GM12878 (cell line): Measurements from ENCODE around the gene ELMOD3. TPM values are rescaled to one million over a fixed set of nuclear protein-coding genes. Genes with fewer than 3 reads are reported as not detected.

Experiments
- ASH2L ChIP-seq: fragments of 300-600, 200-600 bp; sonication (generic); IDR thresholded peaks from 2 replicates; pipeline ENCODE4 v1.6.1; 2017; ENCODE audit warnings: low read depth, mild to moderate bottlenecking, borderline replicate concordance
- BMI1 ChIP-seq: fragments of 450-650 bp; IDR thresholded peaks from 2 replicates; pipeline ENCODE4 v1.6.1; 2016; ENCODE audit warnings: mild to moderate bottlenecking, moderate library complexity, borderline replicate concordance
- CBX3 ChIP-seq: fragments of 200-600 bp; sonication (generic); IDR thresholded peaks from 2 replicates; pipeline ENCODE4 v1.6.1; 2016; ENCODE audit warnings: low read depth, borderline replicate concordance
- EED ChIP-seq: sonication (generic); IDR thresholded peaks from 2 replicates; pipeline ENCODE4 v1.6.1; 2016; ENCODE audit warnings: antibody characterized with exemption, low read depth
- KLF5 ChIP-seq: fragments of 450-650 bp; IDR thresholded peaks from 2 replicates; pipeline ENCODE4 v1.6.1; 2014; ENCODE audit warnings: mild to moderate bottlenecking; ENCODE audit not compliant: partially characterized antibody
- MEF2A ChIP-seq: IDR thresholded peaks from 2 replicates; pipeline ENCODE4 v1.6.1; 2011; ENCODE audit warnings: low read depth, mild to moderate bottlenecking, low read length, moderate library complexity; ENCODE audit not compliant: insufficient read depth
- MEF2B ChIP-seq: fragments of 450-650 bp; IDR thresholded peaks from 2 replicates; pipeline ENCODE4 v1.6.1; 2018; ENCODE audit warnings: mild to moderate bottlenecking, moderate library complexity; ENCODE audit not compliant: partially characterized antibody, poor library complexity, severe bottlenecking
- NFYB ChIP-seq: IDR thresholded peaks from 2 replicates; pipeline ENCODE4 v1.6.1; 2011; ENCODE audit warnings: low read depth, mild to moderate bottlenecking, low read length, improper control_type of control experiment, moderate library complexity; ENCODE audit not compliant: insufficient read depth
- PAX8 ChIP-seq: fragments of 450-650 bp; IDR thresholded peaks from 2 replicates; pipeline ENCODE4 v1.6.1; 2017; ENCODE audit warnings: mild to moderate bottlenecking, moderate library complexity
- POLR2AphosphoS5 ChIP-seq: IDR thresholded peaks from 2 replicates; pipeline ENCODE4 v1.6.1; 2011; ENCODE audit warnings: mild to moderate bottlenecking, low read length, inconsistent platforms
- RB1 ChIP-seq: fragments of 450-650 bp; formaldehyde crosslinking; IDR thresholded peaks from 2 replicates; pipeline ENCODE4 v1.6.1; 2017; ENCODE audit warnings: mild to moderate bottlenecking, borderline replicate concordance
- RFX5 ChIP-seq: IDR thresholded peaks from 2 replicates; pipeline ENCODE4 v1.6.1; 2011; ENCODE audit warnings: low read depth, low read length, improper control_type of control experiment
- SUZ12 ChIP-seq: fragments of 200-600 bp; sonication (generic); IDR thresholded peaks from one replicate; pipeline ENCODE4 v1.6.1; 2018; ENCODE audit warnings: antibody characterized with exemption, mild to moderate bottlenecking; ENCODE audit not compliant: unreplicated experiment
- TAF1 ChIP-seq: IDR thresholded peaks from 2 replicates; pipeline ENCODE4 v1.6.1; 2011; ENCODE audit warnings: mild to moderate bottlenecking, low read depth, low read length, borderline replicate concordance
- TBL1XR1 ChIP-seq: IDR thresholded peaks from 2 replicates; pipeline ENCODE4 v1.6.1; 2012; ENCODE audit warnings: low read depth, low read length, improper control_type of control experiment
- ZSCAN29 ChIP-seq: fragments of 450-650 bp; IDR thresholded peaks from 2 replicates; pipeline ENCODE4 v1.6.1; 2017; ENCODE audit warnings: mild to moderate bottlenecking, moderate library complexity
- ZZZ3 ChIP-seq: IDR thresholded peaks from 2 replicates; pipeline ENCODE4 v1.6.1; 2011; ENCODE audit warnings: low read depth; ENCODE audit not compliant: control insufficient read depth, insufficient read length
- polyA plus RNA-seq, 11 experiments: library from polyadenylated mRNA; depleted of rRNA in 4 of 11; unstranded in 6 of 11; stranded (reverse) in 5 of 11; fragments of >200 nt; fragmentation: Nextera tagmentation in 4 of 11; fragmentation: Illumina TruSeq in 1 of 11; extraction: Ambion mirVana in 4 of 11; extraction: Trizol in 1 of 11; gene quantifications; 1 replicate in 1 of 11; 2 replicates in 10 of 11; pipeline versions ENCODE4 v1.2.1 to v1.2.3, GENCODE V29; 2011 to 2016; ENCODE audit warnings: inconsistent platforms in 2 of 11, missing spikeins in 2 of 11, low read depth in 1 of 11
- total RNA-seq, 4 experiments: library from RNA; depleted of rRNA in 3 of 4; stranded (reverse); fragments of >200 nt in 3 of 4; fragmentation: Illumina TruSeq in 1 of 4; extraction: Trizol in 1 of 4; gene quantifications; 2 replicates each; pipeline versions ENCODE4 v1.2.1 to v1.2.3, GENCODE V29; 2013 to 2021
- TF ChIP-seq, protein P1 (sequence below), 3 experiments: IDR thresholded peaks in 2 of 3; conservative IDR thresholded peaks in 1 of 3; 2 replicates each; pipeline ENCODE4 v1.5.1; 2011; ENCODE audit warnings: low read depth in 3 of 3, low read length in 3 of 3, mild to moderate bottlenecking in 3 of 3, control low read depth in 2 of 3, moderate library complexity in 2 of 3, inconsistent platforms in 1 of 3, mixed read lengths in 1 of 3; ENCODE audit not compliant: control insufficient read depth in 2 of 3, insufficient read depth in 1 of 3; ENCODE audit errors: extremely low read depth in 1 of 3
- TF ChIP-seq, protein P2 (sequence below): fragments of 450-650 bp; IDR thresholded peaks from 2 replicates; pipeline ENCODE4 v1.6.1; 2017; ENCODE audit warnings: mild to moderate bottlenecking, moderate library complexity
- TF ChIP-seq, protein P3 (sequence below): IDR thresholded peaks from 2 replicates; pipeline ENCODE4 v1.6.1; 2011; ENCODE audit warnings: borderline replicate concordance, low read depth, mild to moderate bottlenecking, moderate library complexity, low read length; ENCODE audit not compliant: insufficient read depth, poor library complexity, severe bottlenecking

The ELMOD3 gene
- total and polyA plus RNA-seq, 10 of the 15 experiments (the other 5 are each of a cell fraction or from before 2014, with no cell fraction given) = 1.2 to 19.1 (median 12.5) TPM

DNA sequence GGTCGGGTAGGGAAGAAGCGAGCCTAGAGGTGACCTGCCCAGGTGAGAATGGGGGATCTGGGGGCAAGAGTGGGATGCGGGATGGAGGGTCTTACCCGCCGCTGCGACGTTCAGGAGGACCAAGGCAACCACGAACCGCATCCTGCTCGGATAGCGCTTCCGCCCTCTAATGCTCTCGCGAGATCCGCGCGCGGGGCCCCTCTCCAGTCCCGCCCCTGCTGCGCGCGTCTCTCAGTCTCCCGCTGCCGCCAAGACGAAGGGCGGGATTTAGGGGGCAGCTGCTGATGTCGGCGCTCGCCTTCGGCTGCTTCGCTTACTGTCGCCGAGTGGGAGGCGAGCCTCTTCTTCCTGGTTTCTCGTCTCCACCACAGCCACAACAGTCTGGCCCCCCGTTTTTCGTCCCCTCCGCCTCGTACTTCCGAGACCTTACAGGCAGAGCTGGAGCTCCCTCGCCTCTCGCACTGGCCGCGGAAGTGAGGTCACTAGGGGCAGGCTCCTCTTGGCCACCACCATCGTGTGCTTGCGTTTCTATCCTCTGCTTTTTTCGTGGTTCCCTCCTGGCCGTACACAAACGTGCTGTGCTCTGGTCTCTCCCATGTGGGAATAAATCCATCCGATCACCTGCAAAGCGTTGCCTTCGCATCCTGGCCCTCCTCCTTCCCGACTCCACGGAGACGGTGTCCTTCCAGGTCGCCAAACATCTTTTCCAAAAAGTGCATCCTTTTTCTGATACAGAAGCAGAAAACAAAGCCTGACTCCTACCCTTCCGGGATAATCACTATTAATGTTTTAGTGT, 26.5 kb upstream of the ELMOD3 start, which contains the start of gene TGOLN2 (continued):
- TF ChIP-seq RFX5 (no peak), EED (no peak; the same call in 1 of the 2 replicates), CBX3 (no peak), RB1 (peak; percentile 97; the same call in 1 of the 2 replicates), SUZ12 (no peak), ZZZ3 (no peak), KLF5 (peak; percentile 71), TAF1 (peak; percentile 89), ASH2L (no peak), PAX8 (0 out of 2 replicates have a peak, but pooled peaks have one; percentile 60), BMI1 (no peak), POLR2AphosphoS5 (peak; percentile 99), MEF2A (peak; percentile 34; the same call in 1 of the 2 replicates), MEF2B (no peak), NFYB (no peak), ZSCAN29 (no peak), TBL1XR1 (0 out of 2 replicates have a peak, but pooled peaks have one; percentile 48)
- TF ChIP-seq, protein P1, sequence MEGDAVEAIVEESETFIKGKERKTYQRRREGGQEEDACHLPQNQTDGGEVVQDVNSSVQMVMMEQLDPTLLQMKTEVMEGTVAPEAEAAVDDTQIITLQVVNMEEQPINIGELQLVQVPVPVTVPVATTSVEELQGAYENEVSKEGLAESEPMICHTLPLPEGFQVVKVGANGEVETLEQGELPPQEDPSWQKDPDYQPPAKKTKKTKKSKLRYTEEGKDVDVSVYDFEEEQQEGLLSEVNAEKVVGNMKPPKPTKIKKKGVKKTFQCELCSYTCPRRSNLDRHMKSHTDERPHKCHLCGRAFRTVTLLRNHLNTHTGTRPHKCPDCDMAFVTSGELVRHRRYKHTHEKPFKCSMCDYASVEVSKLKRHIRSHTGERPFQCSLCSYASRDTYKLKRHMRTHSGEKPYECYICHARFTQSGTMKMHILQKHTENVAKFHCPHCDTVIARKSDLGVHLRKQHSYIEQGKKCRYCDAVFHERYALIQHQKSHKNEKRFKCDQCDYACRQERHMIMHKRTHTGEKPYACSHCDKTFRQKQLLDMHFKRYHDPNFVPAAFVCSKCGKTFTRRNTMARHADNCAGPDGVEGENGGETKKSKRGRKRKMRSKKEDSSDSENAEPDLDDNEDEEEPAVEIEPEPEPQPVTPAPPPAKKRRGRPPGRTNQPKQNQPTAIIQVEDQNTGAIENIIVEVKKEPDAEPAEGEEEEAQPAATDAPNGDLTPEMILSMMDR (IDR thresholded peaks at IDR 0.05 in 2 of 3, conservative IDR thresholded peaks at IDR 0.05 in 1 of 3; ENCODE audit: control insufficient read depth in 2 of 3, extremely low read depth in 1 of 3, insufficient read depth in 1 of 3, low read depth in 3 of 3, low read length in 3 of 3) = no peak
- TF ChIP-seq, protein P2, sequence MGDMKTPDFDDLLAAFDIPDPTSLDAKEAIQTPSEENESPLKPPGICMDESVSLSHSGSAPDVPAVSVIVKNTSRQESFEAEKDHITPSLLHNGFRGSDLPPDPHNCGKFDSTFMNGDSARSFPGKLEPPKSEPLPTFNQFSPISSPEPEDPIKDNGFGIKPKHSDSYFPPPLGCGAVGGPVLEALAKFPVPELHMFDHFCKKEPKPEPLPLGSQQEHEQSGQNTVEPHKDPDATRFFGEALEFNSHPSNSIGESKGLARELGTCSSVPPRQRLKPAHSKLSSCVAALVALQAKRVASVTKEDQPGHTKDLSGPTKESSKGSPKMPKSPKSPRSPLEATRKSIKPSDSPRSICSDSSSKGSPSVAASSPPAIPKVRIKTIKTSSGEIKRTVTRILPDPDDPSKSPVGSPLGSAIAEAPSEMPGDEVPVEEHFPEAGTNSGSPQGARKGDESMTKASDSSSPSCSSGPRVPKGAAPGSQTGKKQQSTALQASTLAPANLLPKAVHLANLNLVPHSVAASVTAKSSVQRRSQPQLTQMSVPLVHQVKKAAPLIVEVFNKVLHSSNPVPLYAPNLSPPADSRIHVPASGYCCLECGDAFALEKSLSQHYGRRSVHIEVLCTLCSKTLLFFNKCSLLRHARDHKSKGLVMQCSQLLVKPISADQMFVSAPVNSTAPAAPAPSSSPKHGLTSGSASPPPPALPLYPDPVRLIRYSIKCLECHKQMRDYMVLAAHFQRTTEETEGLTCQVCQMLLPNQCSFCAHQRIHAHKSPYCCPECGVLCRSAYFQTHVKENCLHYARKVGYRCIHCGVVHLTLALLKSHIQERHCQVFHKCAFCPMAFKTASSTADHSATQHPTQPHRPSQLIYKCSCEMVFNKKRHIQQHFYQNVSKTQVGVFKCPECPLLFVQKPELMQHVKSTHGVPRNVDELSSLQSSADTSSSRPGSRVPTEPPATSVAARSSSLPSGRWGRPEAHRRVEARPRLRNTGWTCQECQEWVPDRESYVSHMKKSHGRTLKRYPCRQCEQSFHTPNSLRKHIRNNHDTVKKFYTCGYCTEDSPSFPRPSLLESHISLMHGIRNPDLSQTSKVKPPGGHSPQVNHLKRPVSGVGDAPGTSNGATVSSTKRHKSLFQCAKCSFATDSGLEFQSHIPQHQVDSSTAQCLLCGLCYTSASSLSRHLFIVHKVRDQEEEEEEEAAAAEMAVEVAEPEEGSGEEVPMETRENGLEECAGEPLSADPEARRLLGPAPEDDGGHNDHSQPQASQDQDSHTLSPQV = no peak
- TF ChIP-seq, protein P3, sequence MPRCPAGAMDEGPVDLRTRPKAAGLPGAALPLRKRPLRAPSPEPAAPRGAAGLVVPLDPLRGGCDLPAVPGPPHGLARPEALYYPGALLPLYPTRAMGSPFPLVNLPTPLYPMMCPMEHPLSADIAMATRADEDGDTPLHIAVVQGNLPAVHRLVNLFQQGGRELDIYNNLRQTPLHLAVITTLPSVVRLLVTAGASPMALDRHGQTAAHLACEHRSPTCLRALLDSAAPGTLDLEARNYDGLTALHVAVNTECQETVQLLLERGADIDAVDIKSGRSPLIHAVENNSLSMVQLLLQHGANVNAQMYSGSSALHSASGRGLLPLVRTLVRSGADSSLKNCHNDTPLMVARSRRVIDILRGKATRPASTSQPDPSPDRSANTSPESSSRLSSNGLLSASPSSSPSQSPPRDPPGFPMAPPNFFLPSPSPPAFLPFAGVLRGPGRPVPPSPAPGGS = no peak
